Measurements from ENCODE around the gene GRIN2A. TPM values are rescaled to one million over a fixed set of nuclear protein-coding genes. Genes with fewer than 3 reads are reported as not detected.

Gene GRIN2A
- polyA plus RNA-seq, 1 donor from 2014 or later, result 0.11 TPM

- Histone ChIP-seq H4K20me1 (ENCODE audit: insufficient read depth) (no peaks in the 10 kb centered on the region), H3K79me2 (replicated peaks; ENCODE audit: insufficient read depth, low read length) (no peaks in the 10 kb centered on the region), H3K9me3 (ENCODE audit: low read length) (peaks cover 7% of the 10 kb centered on the region), H3K36me3 (ENCODE audit: insufficient read depth, low read length) (no peaks in the 10 kb centered on the region), H3K27me3 (ENCODE audit: insufficient read depth, low read depth, low read length) (no peaks in the 10 kb centered on the region), H2AFZ (ENCODE audit: low read depth, low read length) (no peak overlapping the region), H3K9ac (ENCODE audit: low read length) (no peak overlapping the region), H3F3A (ENCODE audit: insufficient read depth, low read length, poor library complexity, severe bottlenecking) (no peaks in the 10 kb centered on the region), H3K27ac (ENCODE audit: low read length) (no peak overlapping the region), H3K9me2 (ENCODE audit: insufficient read depth, low read length) (no peaks in the 10 kb centered on the region), H3K4me2 (ENCODE audit: low read length) (no peak overlapping the region), H3K4me3 (ENCODE audit: low read length) (no peak overlapping the region)
- no peak for TF ChIP-seq REST (IDR thresholded peaks at IDR 0.05; ENCODE audit: borderline replicate concordance)
- TF ChIP-seq POLR2AphosphoS5 (IDR thresholded peaks at IDR 0.05), result no peak
- no peak for TF ChIP-seq EZH2 (IDR thresholded peaks at IDR 0.05; ENCODE audit: borderline replicate concordance, insufficient read depth, low read length, poor library complexity, severe bottlenecking)
- TF ChIP-seq TAF1 (IDR thresholded peaks at IDR 0.05; ENCODE audit: low read depth), result no peak
- TF ChIP-seq RAD21 (conservative IDR thresholded peaks at IDR 0.05), result no peak
- TF ChIP-seq, protein P1, sequence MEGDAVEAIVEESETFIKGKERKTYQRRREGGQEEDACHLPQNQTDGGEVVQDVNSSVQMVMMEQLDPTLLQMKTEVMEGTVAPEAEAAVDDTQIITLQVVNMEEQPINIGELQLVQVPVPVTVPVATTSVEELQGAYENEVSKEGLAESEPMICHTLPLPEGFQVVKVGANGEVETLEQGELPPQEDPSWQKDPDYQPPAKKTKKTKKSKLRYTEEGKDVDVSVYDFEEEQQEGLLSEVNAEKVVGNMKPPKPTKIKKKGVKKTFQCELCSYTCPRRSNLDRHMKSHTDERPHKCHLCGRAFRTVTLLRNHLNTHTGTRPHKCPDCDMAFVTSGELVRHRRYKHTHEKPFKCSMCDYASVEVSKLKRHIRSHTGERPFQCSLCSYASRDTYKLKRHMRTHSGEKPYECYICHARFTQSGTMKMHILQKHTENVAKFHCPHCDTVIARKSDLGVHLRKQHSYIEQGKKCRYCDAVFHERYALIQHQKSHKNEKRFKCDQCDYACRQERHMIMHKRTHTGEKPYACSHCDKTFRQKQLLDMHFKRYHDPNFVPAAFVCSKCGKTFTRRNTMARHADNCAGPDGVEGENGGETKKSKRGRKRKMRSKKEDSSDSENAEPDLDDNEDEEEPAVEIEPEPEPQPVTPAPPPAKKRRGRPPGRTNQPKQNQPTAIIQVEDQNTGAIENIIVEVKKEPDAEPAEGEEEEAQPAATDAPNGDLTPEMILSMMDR (IDR thresholded peaks at IDR 0.05; ENCODE audit: poor library complexity, severe bottlenecking), result no peak
- TF ChIP-seq EP300 (conservative IDR thresholded peaks at IDR 0.05; ENCODE audit: poor library complexity, severe bottlenecking), result no peak
- no peak for TF ChIP-seq MXI1 (conservative IDR thresholded peaks at IDR 0.05; ENCODE audit: poor library complexity, severe bottlenecking)
- no peak for TF ChIP-seq SMC3 (conservative IDR thresholded peaks at IDR 0.05; ENCODE audit: poor library complexity)
These were observed 46.6 kb upstream of the GRIN2A start for GRCh38 chr16:10228779-10229178.

DNA sequence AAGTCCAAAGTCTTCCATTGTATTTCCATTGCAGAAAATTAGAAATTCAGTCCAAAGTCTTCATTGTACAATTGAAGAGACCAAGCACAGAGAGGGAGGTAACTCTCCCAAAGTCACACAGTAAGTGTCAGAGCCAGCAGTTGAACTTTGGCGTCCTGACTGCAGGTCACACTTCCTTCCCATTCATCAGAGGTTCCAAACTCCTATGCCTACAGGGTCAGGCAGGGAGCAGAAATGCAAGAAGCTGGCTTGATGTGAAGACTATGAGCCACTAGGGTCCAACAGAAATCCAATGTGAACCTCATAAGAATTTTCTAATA is 44.7 kb upstream of the GRIN2A start:
- Histone ChIP-seq H3K27ac (ENCODE audit: low read length) (no peak overlapping the region), H3F3A (ENCODE audit: insufficient read depth, low read length, poor library complexity, severe bottlenecking) (no peaks in the 10 kb centered on the region), H3K27me3 (ENCODE audit: insufficient read depth, low read depth, low read length) (no peaks in the 10 kb centered on the region), H3K79me2 (replicated peaks; ENCODE audit: insufficient read depth, low read length) (no peaks in the 10 kb centered on the region), H3K9ac (ENCODE audit: low read length) (no peak overlapping the region), H2AFZ (ENCODE audit: low read depth, low read length) (no peak overlapping the region), H3K36me3 (ENCODE audit: insufficient read depth, low read length) (no peaks in the 10 kb centered on the region), H3K4me2 (ENCODE audit: low read length) (no peak overlapping the region), H4K20me1 (ENCODE audit: insufficient read depth) (no peaks in the 10 kb centered on the region), H3K4me3 (ENCODE audit: low read length) (no peak overlapping the region), H3K9me3 (ENCODE audit: low read length) (no peaks in the 10 kb centered on the region), H3K9me2 (ENCODE audit: insufficient read depth, low read length) (no peaks in the 10 kb centered on the region)
- TF ChIP-seq EP300 (conservative IDR thresholded peaks at IDR 0.05; ENCODE audit: poor library complexity, severe bottlenecking) (no peak), EZH2 (IDR thresholded peaks at IDR 0.05; ENCODE audit: borderline replicate concordance, insufficient read depth, low read length, poor library complexity, severe bottlenecking) (no peak), TAF1 (IDR thresholded peaks at IDR 0.05; ENCODE audit: low read depth) (no peak), RAD21 (conservative IDR thresholded peaks at IDR 0.05) (no peak), REST (IDR thresholded peaks at IDR 0.05; ENCODE audit: borderline replicate concordance) (no peak), SMC3 (conservative IDR thresholded peaks at IDR 0.05; ENCODE audit: poor library complexity) (no peak)
